Colonic mucosa (tissue), 4 donors: ENCODE measurements around the gene FBXL7. TPM values are rescaled to one million over a fixed set of nuclear protein-coding genes. Genes with fewer than 3 reads are reported as not detected.

Source experiments
- DNase-seq: peaks from one replicate; pipeline ENCODE4 v3.0.0-alpha.2; 2020
- H3K27ac ChIP-seq: fragments of 200-600 bp; one replicate; pipeline ENCODE4 v1.8.0; 2021
- H3K27me3 ChIP-seq: fragments of 200-600 bp; one replicate; pipeline ENCODE4 v1.8.0; 2021
- H3K36me3 ChIP-seq: fragments of 200-600 bp; one replicate; pipeline ENCODE4 v1.8.0; 2021
- H3K4me1 ChIP-seq: fragments of 200-600 bp; one replicate; pipeline ENCODE4 v1.8.0; 2021; ENCODE audit warnings: mild to moderate bottlenecking
- H3K4me3 ChIP-seq: fragments of 200-600 bp; one replicate; pipeline ENCODE4 v1.8.0; 2021
- H3K9ac ChIP-seq, 2 donors: one replicate each; pipeline ENCODE4 v1.7.0; 2013; ENCODE audit warnings: control low read depth in 2 of 2, low read depth in 2 of 2, low read length in 2 of 2
- H3K9me3 ChIP-seq: fragments of 200-600 bp; one replicate; pipeline ENCODE4 v1.8.0; 2021
- intact Hi-C: fragments of 100-400 bp; cut with DNase I; formaldehyde crosslinking; loops from one replicate; pipeline ENCODE4 v1.14.1; 2022
- total RNA-seq, 2 donors: library from RNA; stranded (reverse); fragmentation: NEBNext Ultra II Directional in 1 of 2; extraction: Animal tissue kit (Norgen Biotek cat#: 25700) in 1 of 2; gene quantifications; one replicate each; pipeline ENCODE4 v1.2.1, GENCODE V29; 2021
- TF ChIP-seq, protein P1 (sequence below): fragments of 200-600 bp; IDR thresholded peaks from one replicate; pipeline ENCODE4 v1.8.0; 2022; ENCODE audit warnings: antibody characterized with exemption, mild to moderate bottlenecking
- donor health status: healthy.
- donor health status: DM: no; HTN: no; CAD: no.
- donor health status: DM: no; HTN: no; CAD: no.

Gene FBXL7
- total RNA-seq, 2 donors from 2014 or later = 1.6 to 3.0 TPM

GRCh38 chr5:15799612-15800011 lies 299.6 kb downstream of the FBXL7 start:
- TF ChIP-seq, protein P1, sequence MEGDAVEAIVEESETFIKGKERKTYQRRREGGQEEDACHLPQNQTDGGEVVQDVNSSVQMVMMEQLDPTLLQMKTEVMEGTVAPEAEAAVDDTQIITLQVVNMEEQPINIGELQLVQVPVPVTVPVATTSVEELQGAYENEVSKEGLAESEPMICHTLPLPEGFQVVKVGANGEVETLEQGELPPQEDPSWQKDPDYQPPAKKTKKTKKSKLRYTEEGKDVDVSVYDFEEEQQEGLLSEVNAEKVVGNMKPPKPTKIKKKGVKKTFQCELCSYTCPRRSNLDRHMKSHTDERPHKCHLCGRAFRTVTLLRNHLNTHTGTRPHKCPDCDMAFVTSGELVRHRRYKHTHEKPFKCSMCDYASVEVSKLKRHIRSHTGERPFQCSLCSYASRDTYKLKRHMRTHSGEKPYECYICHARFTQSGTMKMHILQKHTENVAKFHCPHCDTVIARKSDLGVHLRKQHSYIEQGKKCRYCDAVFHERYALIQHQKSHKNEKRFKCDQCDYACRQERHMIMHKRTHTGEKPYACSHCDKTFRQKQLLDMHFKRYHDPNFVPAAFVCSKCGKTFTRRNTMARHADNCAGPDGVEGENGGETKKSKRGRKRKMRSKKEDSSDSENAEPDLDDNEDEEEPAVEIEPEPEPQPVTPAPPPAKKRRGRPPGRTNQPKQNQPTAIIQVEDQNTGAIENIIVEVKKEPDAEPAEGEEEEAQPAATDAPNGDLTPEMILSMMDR = no peak
- Histone ChIP-seq H3K4me1 (no peaks in the 10 kb centered on the region), H3K9me3 (no peaks in the 10 kb centered on the region), H3K27ac (no peak overlapping the region), H3K36me3 (no peaks in the 10 kb centered on the region), H3K27me3 (no peaks in the 10 kb centered on the region), H3K9ac (no peak overlapping the region), H3K4me3 (no peak overlapping the region)
- DNase-seq = no peak
- intact Hi-C loops = no loop called here

GRCh38 chr5:15803280-15803679 lies 303.3 kb downstream of the FBXL7 start:
- H3K27me3 ChIP-seq = no peaks in the 10 kb centered on the region
- no peaks in the 10 kb centered on the region for H3K36me3 ChIP-seq
- TF ChIP-seq, protein P1 = no peak
- H3K27ac ChIP-seq = no peak overlapping the region
- no peak for DNase-seq
- H3K9ac ChIP-seq = no peak overlapping the region
- H3K9me3 ChIP-seq = no peaks in the 10 kb centered on the region
- intact Hi-C loops = no loop called here
- H3K4me3 ChIP-seq = no peak overlapping the region
- no peaks in the 10 kb centered on the region for H3K4me1 ChIP-seq

DNA sequence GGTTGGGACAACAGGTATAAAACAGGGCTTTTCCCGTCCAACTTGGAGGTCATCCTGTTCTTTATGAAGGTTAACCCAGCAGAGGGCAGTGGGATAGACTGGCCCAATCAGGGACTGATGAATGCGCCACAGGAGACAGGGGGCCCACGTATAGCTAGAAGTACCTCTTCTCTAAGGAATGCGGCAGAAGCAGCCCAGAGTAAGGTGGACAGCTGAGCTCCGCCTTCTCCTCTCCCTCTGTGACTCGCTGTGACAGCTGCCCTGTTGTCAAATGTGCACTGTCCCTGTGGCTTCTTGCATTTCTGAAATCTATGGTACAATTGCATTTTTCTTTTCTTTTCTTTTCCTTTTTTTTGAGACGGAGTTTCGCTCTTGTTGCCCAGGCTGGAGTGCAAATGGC lies 306.6 kb downstream of the FBXL7 start:
- Histone ChIP-seq H3K36me3 (no peaks in the 10 kb centered on the region), H3K27ac (no peak overlapping the region), H3K4me3 (no peak overlapping the region), H3K27me3 (no peaks in the 10 kb centered on the region), H3K9me3 (no peaks in the 10 kb centered on the region), H3K9ac (no peak overlapping the region), H3K4me1 (no peaks in the 10 kb centered on the region)
- intact Hi-C loops = no loop called here
- DNase-seq = no peak
- TF ChIP-seq, protein P1 = no peak

DNA sequence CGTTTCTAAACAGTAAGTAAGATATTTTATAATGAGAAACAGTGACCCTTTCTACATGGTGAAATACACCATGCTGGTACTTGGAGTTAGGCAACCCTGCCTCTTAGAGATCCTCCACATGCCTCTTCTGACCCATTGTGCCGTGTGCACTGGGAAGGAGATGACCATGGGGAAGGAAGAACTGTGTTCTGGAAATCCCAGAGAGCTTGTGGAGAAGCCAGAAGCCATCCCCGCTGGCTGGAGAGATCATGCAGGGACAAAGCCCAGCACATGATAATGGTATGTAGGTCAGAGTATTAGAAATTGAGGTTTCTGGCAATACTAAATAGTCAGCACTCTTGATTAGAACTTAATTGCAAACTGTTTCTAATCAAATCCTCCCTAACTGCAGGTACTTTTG lies 307.3 kb downstream of the FBXL7 start:
- no peak overlapping the region for H3K9ac ChIP-seq
- intact Hi-C loops = no loop called here
- DNase-seq = no peak
- H3K9me3 ChIP-seq = no peaks in the 10 kb centered on the region
- no peak overlapping the region for H3K27ac ChIP-seq
- H3K27me3 ChIP-seq = no peaks in the 10 kb centered on the region
- H3K36me3 ChIP-seq = no peaks in the 10 kb centered on the region
- no peaks in the 10 kb centered on the region for H3K4me1 ChIP-seq
- H3K4me3 ChIP-seq = no peak overlapping the region
- TF ChIP-seq, protein P1 = no peak

- no peaks in the 10 kb centered on the region for H3K9me3 ChIP-seq
- intact Hi-C loops = no loop called here
- no peak overlapping the region for H3K9ac ChIP-seq
- no peak overlapping the region for H3K27ac ChIP-seq
- no peaks in the 10 kb centered on the region for H3K4me1 ChIP-seq
- H3K36me3 ChIP-seq = no peaks in the 10 kb centered on the region
- DNase-seq = no peak
- no peaks in the 10 kb centered on the region for H3K27me3 ChIP-seq
- TF ChIP-seq, protein P1 = no peak
- H3K4me3 ChIP-seq = no peak overlapping the region
Observed at GRCh38 chr5:15807871-15808270, 307.9 kb downstream of the FBXL7 start.

DNA sequence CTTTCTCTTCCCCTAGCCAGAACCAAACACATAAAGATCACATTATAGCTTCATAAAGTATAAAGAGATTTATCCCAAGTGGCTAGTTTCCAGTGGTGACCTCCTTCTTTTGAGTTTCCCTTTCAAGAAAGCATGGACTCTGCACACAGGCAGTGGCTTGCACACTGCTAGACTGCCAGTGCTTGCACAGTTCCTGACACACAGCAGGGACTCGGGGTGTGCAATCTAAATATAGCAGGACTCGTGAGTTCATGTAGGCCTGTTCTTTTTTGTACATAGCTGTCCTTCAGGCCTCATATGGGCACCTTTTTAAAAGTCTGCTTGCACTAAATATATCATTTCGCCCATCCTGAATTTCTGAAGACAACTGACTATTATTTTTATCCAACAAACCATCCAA lies 308.6 kb downstream of the FBXL7 start:
- intact Hi-C loops = no loop called here
- TF ChIP-seq, protein P1 = no peak
- H3K9ac ChIP-seq = no peak overlapping the region

More for the DNA sequence above, 308.6 kb downstream of the FBXL7 start:
- Histone ChIP-seq H3K9me3 (no peaks in the 10 kb centered on the region), H3K4me3 (no peak overlapping the region), H3K4me1 (no peaks in the 10 kb centered on the region), H3K27ac (no peak overlapping the region), H3K27me3 (no peaks in the 10 kb centered on the region), H3K36me3 (no peaks in the 10 kb centered on the region)
- DNase-seq = no peak
